Activated T-helper 1 cell treated with anti-CD3 and anti-CD28 coated beads, Interleukin-12 subunit alpha, Interleukin-12 subunit beta, Interleukin-2, Interleukin-4 antibody, amounts not matched to agents 30 ng/mL and 10 ng/mL and 1 ng/mL, durations not matched to agents 14 hours and 24 hours and 36 hours (primary cell): ENCODE data around the gene C21orf58. TPM values are rescaled to one million over a fixed set of nuclear protein-coding genes. Genes with fewer than 3 reads are reported as not detected.

Source experiments
- DNase-seq: peaks from one replicate; pipeline ENCODE4 v3.0.0; 2021; ENCODE audit warnings: low spot score
- H3K27ac Mint-ChIP-seq: one replicate; pipeline ENCODE4 v1.8.0; 2021; ENCODE audit warnings: mild to moderate bottlenecking, mixed read lengths
- H3K27me3 Mint-ChIP-seq: one replicate; pipeline ENCODE4 v1.8.0; 2022; ENCODE audit warnings: mild to moderate bottlenecking, moderate library complexity, mixed read lengths; ENCODE audit not compliant: insufficient read depth
- H3K36me3 Mint-ChIP-seq: one replicate; pipeline ENCODE4 v1.8.0; 2021; ENCODE audit warnings: low read depth, mixed read lengths
- H3K4me1 Mint-ChIP-seq: one replicate; pipeline ENCODE4 v1.8.0; 2021; ENCODE audit warnings: low read depth, mixed read lengths
- H3K4me3 Mint-ChIP-seq: one replicate; pipeline ENCODE4 v1.8.0; 2021; ENCODE audit warnings: mild to moderate bottlenecking, moderate library complexity, mixed read lengths
- H3K9me3 Mint-ChIP-seq: one replicate; pipeline ENCODE4 v1.8.0; 2021; ENCODE audit warnings: mixed read lengths
- intact Hi-C: fragments of 100-400 bp; cut with micrococcal nuclease; formaldehyde crosslinking; loops from one replicate; pipeline ENCODE4 v1.15.1; 2024
- total RNA-seq: library from RNA; stranded (reverse); gene quantifications from 2 replicates; pipeline ENCODE4 v1.2.3, GENCODE V29; 2022

C21orf58 gene
- total RNA-seq, 1 donor from 2014 or later: 26.9 TPM

GRCh38 chr21:46326110-46326703 is 2.5 kb upstream of the C21orf58 start:
- Mint-ChIP-seq H3K36me3 (peaks cover 27% of the 10 kb centered on the region), H3K4me3 (peak overlapping the region; percentile 70), H3K27ac (peak overlapping the region; percentile 53), H3K9me3 (no peaks in the 10 kb centered on the region), H3K27me3 (no peaks in the 10 kb centered on the region), H3K4me1 (peaks cover 31% of the 10 kb centered on the region)
- intact Hi-C loops: loop anchor here (10.0 kb wide), 1 partner anchor 351 kb away; no protein-coding TSS in a partner anchor
- no peak for DNase-seq

- Mint-ChIP-seq H3K4me3 (peak overlapping the region; percentile 90), H3K4me1 (peaks cover 41% of the 10 kb centered on the region), H3K36me3 (peaks cover 23% of the 10 kb centered on the region), H3K27ac (peak overlapping the region; percentile 79), H3K9me3 (no peaks in the 10 kb centered on the region), H3K27me3 (no peaks in the 10 kb centered on the region)
- peak; percentile 27 for DNase-seq
- intact Hi-C loops: loop anchor here (10.0 kb wide), 1 partner anchor 350 kb away; no protein-coding TSS in a partner anchor
These were observed 1.6 kb upstream of the C21orf58 start for GRCh38 chr21:46325073-46325912.

GRCh38 chr21:46324390-46325072 is 861 bp upstream of the C21orf58 start:
- intact Hi-C loops: loop anchor here (1.0 to 10.0 kb wide), 7 partner anchors 38 to 350 kb away; partner anchors contain the start of genes DIP2A, LSS, PRMT2 and SPATC1L
- H3K4me1 Mint-ChIP-seq: peaks cover 43% of the 10 kb centered on the region
- peaks cover 23% of the 10 kb centered on the region for H3K36me3 Mint-ChIP-seq
- peak overlapping the region; percentile 93 for H3K4me3 Mint-ChIP-seq
- no peaks in the 10 kb centered on the region for H3K27me3 Mint-ChIP-seq
- H3K9me3 Mint-ChIP-seq: no peaks in the 10 kb centered on the region
- peak; percentile 80 for DNase-seq
- peak overlapping the region; percentile 79 for H3K27ac Mint-ChIP-seq

- H3K27ac Mint-ChIP-seq: peak overlapping the region; percentile 95
- DNase-seq: peak; percentile 12
- no peaks in the 10 kb centered on the region for H3K9me3 Mint-ChIP-seq
- intact Hi-C loops: loop anchor here (2.0 to 10.0 kb wide), 2 partner anchors 46 to 348 kb away; no protein-coding TSS in a partner anchor
- peaks cover 43% of the 10 kb centered on the region for H3K4me1 Mint-ChIP-seq
- H3K4me3 Mint-ChIP-seq: peak overlapping the region; percentile 93
- H3K36me3 Mint-ChIP-seq: peaks cover 21% of the 10 kb centered on the region
- H3K27me3 Mint-ChIP-seq: no peaks in the 10 kb centered on the region
These were observed 402 bp downstream of the C21orf58 start for GRCh38 chr21:46323227-46323709.

GRCh38 chr21:46322351-46323226 is 1.1 kb downstream of the C21orf58 start:
- peak overlapping the region; percentile 95 for H3K27ac Mint-ChIP-seq
- H3K27me3 Mint-ChIP-seq: no peaks in the 10 kb centered on the region
- DNase-seq: no peak
- no peaks in the 10 kb centered on the region for H3K9me3 Mint-ChIP-seq
- intact Hi-C loops: loop anchor here (2.0 to 10.0 kb wide), 2 partner anchors 46 to 348 kb away; no protein-coding TSS in a partner anchor
- peaks cover 19% of the 10 kb centered on the region for H3K36me3 Mint-ChIP-seq
- H3K4me3 Mint-ChIP-seq: peak overlapping the region; percentile 93
- peaks cover 43% of the 10 kb centered on the region for H3K4me1 Mint-ChIP-seq

- H3K27ac Mint-ChIP-seq: peak overlapping the region; percentile 29
- DNase-seq: no peak
These were observed 3.3 kb downstream of the C21orf58 start for GRCh38 chr21:46320331-46320801.

GRCh38 chr21:46319186-46319585 is 4.5 kb downstream of the C21orf58 start:
- H3K4me1 Mint-ChIP-seq: peaks cover 29% of the 10 kb centered on the region
- H3K27ac Mint-ChIP-seq: no peak overlapping the region
- H3K36me3 Mint-ChIP-seq: peaks cover 7% of the 10 kb centered on the region
- no peak overlapping the region for H3K4me3 Mint-ChIP-seq
- intact Hi-C loops: no loop called here
- DNase-seq: no peak
- H3K27me3 Mint-ChIP-seq: no peaks in the 10 kb centered on the region
- H3K9me3 Mint-ChIP-seq: no peaks in the 10 kb centered on the region

More at GRCh38 chr21:46320331-46320801, 3.3 kb downstream of the C21orf58 start:
- H3K9me3 Mint-ChIP-seq: no peaks in the 10 kb centered on the region
- intact Hi-C loops: loop anchor here (10.0 kb wide), 1 partner anchor 346 kb away; no protein-coding TSS in a partner anchor
- H3K36me3 Mint-ChIP-seq: peaks cover 8% of the 10 kb centered on the region
- peaks cover 30% of the 10 kb centered on the region for H3K4me1 Mint-ChIP-seq
- no peaks in the 10 kb centered on the region for H3K27me3 Mint-ChIP-seq
- H3K4me3 Mint-ChIP-seq: peak overlapping the region; percentile 41

GRCh38 chr21:46318464-46318845 is 5.2 kb downstream of the C21orf58 start:
- no peak overlapping the region for H3K4me3 Mint-ChIP-seq

GRCh38 chr21:46317710-46318463 is 5.8 kb downstream of the C21orf58 start:
- Mint-ChIP-seq H3K36me3 (peaks cover 11% of the 10 kb centered on the region), H3K27me3 (no peaks in the 10 kb centered on the region), H3K9me3 (no peaks in the 10 kb centered on the region), H3K4me1 (peaks cover 25% of the 10 kb centered on the region), H3K27ac (no peak overlapping the region), H3K4me3 (no peak overlapping the region)
- intact Hi-C loops: no loop called here
- no peak for DNase-seq

More at GRCh38 chr21:46318464-46318845, 5.2 kb downstream of the C21orf58 start:
- no peak for DNase-seq
- H3K9me3 Mint-ChIP-seq: no peaks in the 10 kb centered on the region
- H3K27ac Mint-ChIP-seq: no peak overlapping the region
- peaks cover 11% of the 10 kb centered on the region for H3K36me3 Mint-ChIP-seq
- peaks cover 29% of the 10 kb centered on the region for H3K4me1 Mint-ChIP-seq
- H3K27me3 Mint-ChIP-seq: no peaks in the 10 kb centered on the region
- intact Hi-C loops: no loop called here

- Mint-ChIP-seq H3K27ac (no peak overlapping the region), H3K4me3 (no peak overlapping the region)
These were observed 6.9 kb downstream of the C21orf58 start for GRCh38 chr21:46316708-46317324.

GRCh38 chr21:46314441-46315020 is 9.1 kb downstream of the C21orf58 start:
- H3K4me3 Mint-ChIP-seq: no peak overlapping the region
- H3K36me3 Mint-ChIP-seq: peaks cover 19% of the 10 kb centered on the region
- intact Hi-C loops: no loop called here
- no peaks in the 10 kb centered on the region for H3K27me3 Mint-ChIP-seq
- no peaks in the 10 kb centered on the region for H3K4me1 Mint-ChIP-seq
- no peak for DNase-seq
- no peak overlapping the region for H3K27ac Mint-ChIP-seq
- H3K9me3 Mint-ChIP-seq: no peaks in the 10 kb centered on the region

More at GRCh38 chr21:46316708-46317324, 6.9 kb downstream of the C21orf58 start:
- no peaks in the 10 kb centered on the region for H3K27me3 Mint-ChIP-seq
- DNase-seq: no peak
- H3K36me3 Mint-ChIP-seq: peaks cover 15% of the 10 kb centered on the region
- peaks cover 17% of the 10 kb centered on the region for H3K4me1 Mint-ChIP-seq
- no peaks in the 10 kb centered on the region for H3K9me3 Mint-ChIP-seq
- intact Hi-C loops: no loop called here
